ENCODE measurements around the gene BPNT1. TPM values are rescaled to one million over a fixed set of nuclear protein-coding genes. Genes with fewer than 3 reads are reported as not detected.

The BPNT1 gene
- total and polyA plus RNA-seq, 2 of the 13 experiments (the other 11 are each of a cell fraction or from before 2014, with no cell fraction given): 35.2 to 43.9 TPM

DNA sequence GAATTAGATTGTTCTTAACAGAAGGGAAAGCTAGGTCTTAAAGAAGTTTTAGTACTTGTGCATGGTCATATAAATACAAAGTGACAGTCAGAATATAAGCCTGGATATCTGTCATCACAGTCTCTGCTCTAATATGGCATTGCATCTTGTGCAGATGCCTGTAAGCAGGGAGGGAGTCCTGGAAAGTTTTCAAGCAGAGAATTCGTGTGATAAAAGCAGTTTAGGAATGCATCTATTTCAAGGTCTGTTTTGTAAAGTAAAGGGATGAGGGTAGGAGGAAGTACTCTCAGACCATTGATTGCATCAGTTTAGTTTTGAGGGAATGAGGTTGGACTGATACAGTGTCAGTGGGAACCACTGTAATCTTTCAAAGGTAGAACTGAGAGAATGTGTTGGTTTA is 35.0 kb upstream of the BPNT1 start:
- Histone ChIP-seq H3K4me1 (ENCODE audit: insufficient read depth, low read length) (peaks cover 11% of the 10 kb centered on the region), H3K27ac (ENCODE audit: extremely low read length, insufficient read depth, low read length) (no peak overlapping the region), H2AFZ (ENCODE audit: low read length) (no peak overlapping the region), H3K79me2 (ENCODE audit: insufficient read depth, low read length) (no peaks in the 10 kb centered on the region), H3K27me3 (ENCODE audit: control insufficient read depth in 1 of 2, insufficient read depth in 2 of 2, low read length in 2 of 2) (no peaks in the 10 kb centered on the region; a peak in 1 of 5 replicates), H3K9ac (ENCODE audit: insufficient read depth, low read depth, low read length) (no peak overlapping the region), H4K20me1 (ENCODE audit: insufficient read depth, low read length) (no peaks in the 10 kb centered on the region), H3K9me3 (ENCODE audit: low read length) (no peaks in the 10 kb centered on the region), H3K36me3 (replicated peaks in 1 of 2; ENCODE audit: control insufficient read depth in 1 of 2, insufficient read depth in 2 of 2, low read length in 2 of 2) (peaks cover 12 to 28% of the 10 kb centered on the region in 2 experiments), H3K4me2 (ENCODE audit: low read depth, low read length) (no peak overlapping the region), H3K4me3 (replicated peaks in 1 of 3; ENCODE audit: insufficient read depth in 1 of 3, low read depth in 2 of 3, low read length in 3 of 3) (no peak overlapping the region)
- intact Hi-C loops (cut with micrococcal nuclease; ENCODE audit: unreplicated experiment): loop anchor here (1.0 kb wide), 2 partner anchors 133 to 287 kb away; no protein-coding TSS in a partner anchor
- no TSS peak for BruUV-seq (replicated peaks)
- DNase-seq (ENCODE audit: low spot score) (no peak), FAIRE-seq (no peak), ATAC-seq (no peak)
- no peak for TF ChIP-seq SPEN (CRISPR knock-in tag; IDR thresholded peaks at IDR 0.05; ENCODE audit: low read depth)
- TF ChIP-seq, protein P1, sequence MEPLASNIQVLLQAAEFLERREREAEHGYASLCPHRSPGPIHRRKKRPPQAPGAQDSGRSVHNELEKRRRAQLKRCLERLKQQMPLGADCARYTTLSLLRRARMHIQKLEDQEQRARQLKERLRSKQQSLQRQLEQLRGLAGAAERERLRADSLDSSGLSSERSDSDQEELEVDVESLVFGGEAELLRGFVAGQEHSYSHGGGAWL (CRISPR knock-in tag; IDR thresholded peaks at IDR 0.05): no peak
- TF ChIP-seq ZNF746 (CRISPR knock-in tag; IDR thresholded peaks at IDR 0.05): no peak
- no peak for TF ChIP-seq ZNF577 (CRISPR knock-in tag; IDR thresholded peaks at IDR 0.05; ENCODE audit: borderline replicate concordance, low read depth)
- TF ChIP-seq, protein P2, sequence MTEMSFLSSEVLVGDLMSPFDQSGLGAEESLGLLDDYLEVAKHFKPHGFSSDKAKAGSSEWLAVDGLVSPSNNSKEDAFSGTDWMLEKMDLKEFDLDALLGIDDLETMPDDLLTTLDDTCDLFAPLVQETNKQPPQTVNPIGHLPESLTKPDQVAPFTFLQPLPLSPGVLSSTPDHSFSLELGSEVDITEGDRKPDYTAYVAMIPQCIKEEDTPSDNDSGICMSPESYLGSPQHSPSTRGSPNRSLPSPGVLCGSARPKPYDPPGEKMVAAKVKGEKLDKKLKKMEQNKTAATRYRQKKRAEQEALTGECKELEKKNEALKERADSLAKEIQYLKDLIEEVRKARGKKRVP (CRISPR knock-in tag; IDR thresholded peaks at IDR 0.05): peak in 1 of 2 experiments; percentile 19; a peak in 1 of 4 replicates
- 67% methylated on average over 1 of the region's 1 CpG for WGBS (ENCODE audit: low lambda C conversion rate)
- in situ Hi-C loops (cut with HindIII; ENCODE audit: extremely low pct_ligation_motif_present, low pct_unique_long_range_greater_than_20kb): loop anchor here (10.0 kb wide), 1 partner anchor 290 kb away; no protein-coding TSS in a partner anchor
- POLR2A ChIA-PET: no interaction called here
- CTCF ChIA-PET (ENCODE audit: low intra/inter-chr PET ratio, low total read pairs): no interaction called here

DNA sequence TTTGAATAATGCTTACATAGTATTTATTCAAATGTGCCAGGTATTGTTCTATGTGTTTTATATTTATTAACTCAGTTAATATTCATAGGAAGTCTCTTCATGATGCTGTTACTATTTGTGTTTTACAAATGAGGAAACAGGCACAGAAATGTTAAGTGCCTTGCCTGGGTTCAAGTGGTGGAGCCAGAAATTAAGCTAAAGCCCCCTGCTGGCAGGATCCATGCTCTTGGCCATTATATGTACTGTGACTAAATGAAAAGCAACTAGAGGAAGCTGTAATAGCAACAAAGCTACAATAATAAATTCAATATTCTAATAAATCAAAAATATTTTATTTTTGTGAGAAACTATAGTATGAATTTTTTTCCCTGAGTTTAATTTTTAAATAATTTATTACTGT is 34.3 kb upstream of the BPNT1 start:
- H3K36me3 ChIP-seq (replicated peaks in 1 of 2; ENCODE audit: control insufficient read depth in 1 of 2, insufficient read depth in 2 of 2, low read length in 2 of 2): peaks cover 12 to 27% of the 10 kb centered on the region in 2 experiments
- ATAC-seq: peak; percentile 67
- H4K20me1 ChIP-seq (ENCODE audit: insufficient read depth, low read length): no peaks in the 10 kb centered on the region
- peaks cover 15% of the 10 kb centered on the region for H3K4me1 ChIP-seq (ENCODE audit: insufficient read depth, low read length)
- H3K79me2 ChIP-seq (ENCODE audit: insufficient read depth, low read length): no peaks in the 10 kb centered on the region
- in situ Hi-C loops (cut with HindIII; ENCODE audit: extremely low pct_ligation_motif_present, low pct_unique_long_range_greater_than_20kb) (loop anchor here (10.0 kb wide), 1 partner anchor 289 kb away; no protein-coding TSS in a partner anchor), intact Hi-C loops (cut with micrococcal nuclease; ENCODE audit: unreplicated experiment) (loop anchor here (1.0 kb wide), 2 partner anchors 133 to 287 kb away; no protein-coding TSS in a partner anchor)
- no peaks in the 10 kb centered on the region for H3K9me3 ChIP-seq (ENCODE audit: low read length)
- TF ChIP-seq MAFF (IDR thresholded peaks at IDR 0.05; ENCODE audit: low read depth, low read length): peak; percentile 27; the same call in 1 of the 2 replicates
- no peak for TF ChIP-seq KLF16 (CRISPR knock-in tag; IDR thresholded peaks at IDR 0.05)
- peak; percentile 6; the same call in 1 of the 2 replicates for TF ChIP-seq STAG1 (CRISPR knock-in tag; IDR thresholded peaks at IDR 0.05)
- TF ChIP-seq ZNF749 (CRISPR knock-in tag; IDR thresholded peaks at IDR 0.05; ENCODE audit: borderline replicate concordance): no peak
- peak; percentile 23; the same call in 1 of the 2 replicates for TF ChIP-seq SMC3 (IDR thresholded peaks at IDR 0.05; ENCODE audit: low read length)
- TF ChIP-seq, protein P3, sequence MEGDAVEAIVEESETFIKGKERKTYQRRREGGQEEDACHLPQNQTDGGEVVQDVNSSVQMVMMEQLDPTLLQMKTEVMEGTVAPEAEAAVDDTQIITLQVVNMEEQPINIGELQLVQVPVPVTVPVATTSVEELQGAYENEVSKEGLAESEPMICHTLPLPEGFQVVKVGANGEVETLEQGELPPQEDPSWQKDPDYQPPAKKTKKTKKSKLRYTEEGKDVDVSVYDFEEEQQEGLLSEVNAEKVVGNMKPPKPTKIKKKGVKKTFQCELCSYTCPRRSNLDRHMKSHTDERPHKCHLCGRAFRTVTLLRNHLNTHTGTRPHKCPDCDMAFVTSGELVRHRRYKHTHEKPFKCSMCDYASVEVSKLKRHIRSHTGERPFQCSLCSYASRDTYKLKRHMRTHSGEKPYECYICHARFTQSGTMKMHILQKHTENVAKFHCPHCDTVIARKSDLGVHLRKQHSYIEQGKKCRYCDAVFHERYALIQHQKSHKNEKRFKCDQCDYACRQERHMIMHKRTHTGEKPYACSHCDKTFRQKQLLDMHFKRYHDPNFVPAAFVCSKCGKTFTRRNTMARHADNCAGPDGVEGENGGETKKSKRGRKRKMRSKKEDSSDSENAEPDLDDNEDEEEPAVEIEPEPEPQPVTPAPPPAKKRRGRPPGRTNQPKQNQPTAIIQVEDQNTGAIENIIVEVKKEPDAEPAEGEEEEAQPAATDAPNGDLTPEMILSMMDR (CRISPR knock-in tag; IDR thresholded peaks at IDR 0.05): peak; percentile 13; the same call in 1 of the 2 replicates
- no peak overlapping the region for H2AFZ ChIP-seq (ENCODE audit: low read length)
- no TSS peak for BruUV-seq (replicated peaks)
- H3K27ac ChIP-seq (ENCODE audit: extremely low read length, insufficient read depth, low read length): no peak overlapping the region
- ChIA-PET POLR2A (no interaction called here), CTCF (ENCODE audit: low intra/inter-chr PET ratio, low total read pairs) (no interaction called here)
- H3K4me2 ChIP-seq (ENCODE audit: low read depth, low read length): no peak overlapping the region
- no peak overlapping the region for H3K4me3 ChIP-seq (replicated peaks in 1 of 3; ENCODE audit: insufficient read depth in 1 of 3, low read depth in 2 of 3, low read length in 3 of 3)
- H3K9ac ChIP-seq (ENCODE audit: insufficient read depth, low read depth, low read length): no peak overlapping the region
- H3K27me3 ChIP-seq (ENCODE audit: control insufficient read depth in 1 of 2, insufficient read depth in 2 of 2, low read length in 2 of 2): no peaks in the 10 kb centered on the region; a peak in 1 of 5 replicates
- no peak for FAIRE-seq
- peak; percentile 20 for DNase-seq (ENCODE audit: low spot score)

Data from HepG2 (cell line).